ENCODE data around the gene BSN.

- TF ChIP-seq CTCF (IDR thresholded peaks at IDR 0.05) (no peak), POLR2A (IDR thresholded peaks at IDR 0.05) (no peak)
These were observed 56.5 kb downstream of the BSN start for GRCh38 chr3:49610666-49611280.

All from body of pancreas (tissue), 4 donors.